ENCODE results near the gene CPO.

- TF ChIP-seq, protein P1, sequence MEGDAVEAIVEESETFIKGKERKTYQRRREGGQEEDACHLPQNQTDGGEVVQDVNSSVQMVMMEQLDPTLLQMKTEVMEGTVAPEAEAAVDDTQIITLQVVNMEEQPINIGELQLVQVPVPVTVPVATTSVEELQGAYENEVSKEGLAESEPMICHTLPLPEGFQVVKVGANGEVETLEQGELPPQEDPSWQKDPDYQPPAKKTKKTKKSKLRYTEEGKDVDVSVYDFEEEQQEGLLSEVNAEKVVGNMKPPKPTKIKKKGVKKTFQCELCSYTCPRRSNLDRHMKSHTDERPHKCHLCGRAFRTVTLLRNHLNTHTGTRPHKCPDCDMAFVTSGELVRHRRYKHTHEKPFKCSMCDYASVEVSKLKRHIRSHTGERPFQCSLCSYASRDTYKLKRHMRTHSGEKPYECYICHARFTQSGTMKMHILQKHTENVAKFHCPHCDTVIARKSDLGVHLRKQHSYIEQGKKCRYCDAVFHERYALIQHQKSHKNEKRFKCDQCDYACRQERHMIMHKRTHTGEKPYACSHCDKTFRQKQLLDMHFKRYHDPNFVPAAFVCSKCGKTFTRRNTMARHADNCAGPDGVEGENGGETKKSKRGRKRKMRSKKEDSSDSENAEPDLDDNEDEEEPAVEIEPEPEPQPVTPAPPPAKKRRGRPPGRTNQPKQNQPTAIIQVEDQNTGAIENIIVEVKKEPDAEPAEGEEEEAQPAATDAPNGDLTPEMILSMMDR (conservative IDR thresholded peaks at IDR 0.05; ENCODE audit: low read length): no peak
- TF ChIP-seq EZH2phosphoT487 (IDR thresholded peaks at IDR 0.05; ENCODE audit: borderline replicate concordance, low read depth, low read length): no peak
Observed at GRCh38 chr2:206936843-206937230, 2.5 kb upstream of the CPO start.
